NOMO-1 treated with dmso at 0.1 percent for 144 hours (cell line): ENCODE data around the gene BYSL.
A peak's percentile ranks its signal among the peaks of the same experiment; 100 is the strongest.

Experiments
- DNase-seq: peaks from one replicate; lab custom pipeline; 2025; ENCODE audit not compliant: unreplicated experiment; lab: John Stamatoyannopoulos, UW

Gene BYSL

GRCh38 chr6:41920921-41921711 is at the start of gene BYSL, which contains the start of gene MED20:
Gene BYSL (plus strand): TSS chr6:41921499. CDS start chr6:41921563, 64 bp downstream.
Gene MED20 (minus strand): TSS chr6:41921139. CDS start chr6:41921018, 121 bp downstream.
- peak; percentile 85 for DNase-seq

- no peak for DNase-seq
Measured at GRCh38 chr6:41871691-41872090, 49.6 kb upstream of the BYSL start.

- DNase-seq = no peak
Measured at GRCh38 chr6:41872147-41872546, 49.2 kb upstream of the BYSL start.

GRCh38 chr6:41874741-41875140 is 46.6 kb upstream of the BYSL start:
- no peak for DNase-seq

GRCh38 chr6:41877051-41877680 is 44.1 kb upstream of the BYSL start:
- DNase-seq = no peak

GRCh38 chr6:41878246-41878645 is 43.1 kb upstream of the BYSL start:
- no peak for DNase-seq

GRCh38 chr6:41878961-41879405 is 42.3 kb upstream of the BYSL start:
- DNase-seq = no peak

GRCh38 chr6:41881506-41881905 is 39.8 kb upstream of the BYSL start:
- no peak for DNase-seq

GRCh38 chr6:41884957-41885356 is 36.3 kb upstream of the BYSL start:
- DNase-seq = no peak

GRCh38 chr6:41885930-41886329 is 35.4 kb upstream of the BYSL start:
- no peak for DNase-seq

- DNase-seq = no peak
Measured at GRCh38 chr6:41887331-41887751, 34.0 kb upstream of the BYSL start.

GRCh38 chr6:41892921-41893564 is 28.3 kb upstream of the BYSL start:
- DNase-seq = no peak

- no peak for DNase-seq
Measured at GRCh38 chr6:41894366-41895299, 26.7 kb upstream of the BYSL start.

- DNase-seq = peak; percentile 83
Measured at GRCh38 chr6:41895300-41896233, 25.7 kb upstream of the BYSL start, which contains the start of gene USP49. Gene USP49 (minus strand): TSS chr6:41895375. CDS start chr6:41806983, 88,392 bp downstream.

GRCh38 chr6:41896281-41896680 is 25.0 kb upstream of the BYSL start:
- no peak for DNase-seq

- no peak for DNase-seq
Measured at GRCh38 chr6:41900861-41901260, 20.4 kb upstream of the BYSL start.

GRCh38 chr6:41901882-41902519 is 19.3 kb upstream of the BYSL start:
- no peak for DNase-seq

- no peak for DNase-seq
Measured at GRCh38 chr6:41909727-41910126, 11.6 kb upstream of the BYSL start.

- DNase-seq = no peak
Measured at GRCh38 chr6:41914343-41914742, 7.0 kb upstream of the BYSL start.
